ENCODE results near the gene GRB2.

Gene GRB2

GRCh38 chr17:75407655-75408352 is 2.3 kb upstream of the GRB2 start:
- Histone ChIP-seq H3K4me3 (ENCODE audit: low read depth in 1 of 2, low read length in 1 of 2) (no peak overlapping the region), H3K27me3 (no peaks in the 10 kb centered on the region), H3K27ac (no peak overlapping the region), H3K4me1 (ENCODE audit: control insufficient read depth in 1 of 2, insufficient read depth in 1 of 2, low read depth in 1 of 2, low read length in 1 of 2) (peaks cover 37 to 56% of the 10 kb centered on the region in 2 experiments), H3K9me3 (no peaks in the 10 kb centered on the region), H3K36me3 (no peaks in the 10 kb centered on the region)
- TF ChIP-seq CTCF (IDR thresholded peaks at IDR 0.05) = no peak

GRCh38 chr17:75406222-75406615 is 741 bp upstream of the GRB2 start:
- no peaks in the 10 kb centered on the region for H3K9me3 ChIP-seq
- no peak for TF ChIP-seq CTCF (IDR thresholded peaks at IDR 0.05)
- peak overlapping the region; percentile 93 to 100 for H3K4me3 ChIP-seq (ENCODE audit: low read depth in 1 of 2, low read length in 1 of 2)
- peaks cover 37 to 56% of the 10 kb centered on the region in 2 experiments for H3K4me1 ChIP-seq (ENCODE audit: control insufficient read depth in 1 of 2, insufficient read depth in 1 of 2, low read depth in 1 of 2, low read length in 1 of 2)
- H3K27me3 ChIP-seq = no peaks in the 10 kb centered on the region
- H3K36me3 ChIP-seq = no peaks in the 10 kb centered on the region
- H3K27ac ChIP-seq = peak overlapping the region; percentile 96

GRCh38 chr17:75404731-75405364 is 630 bp downstream of the GRB2 start:
- Histone ChIP-seq H3K4me3 (ENCODE audit: low read depth in 1 of 2, low read length in 1 of 2) (peak overlapping the region; percentile 93 to 100), H3K36me3 (no peaks in the 10 kb centered on the region), H3K4me1 (ENCODE audit: control insufficient read depth in 1 of 2, insufficient read depth in 1 of 2, low read depth in 1 of 2, low read length in 1 of 2) (peaks cover 43 to 55% of the 10 kb centered on the region in 2 experiments), H3K27ac (peak overlapping the region; percentile 96), H3K27me3 (no peaks in the 10 kb centered on the region), H3K9me3 (no peaks in the 10 kb centered on the region)
- TF ChIP-seq CTCF (IDR thresholded peaks at IDR 0.05) = no peak

- Histone ChIP-seq H3K9me3 (no peaks in the 10 kb centered on the region), H3K4me1 (ENCODE audit: control insufficient read depth in 1 of 2, insufficient read depth in 1 of 2, low read depth in 1 of 2, low read length in 1 of 2) (peaks cover 46 to 55% of the 10 kb centered on the region in 2 experiments), H3K27me3 (no peaks in the 10 kb centered on the region), H3K27ac (peak overlapping the region; percentile 96), H3K36me3 (no peaks in the 10 kb centered on the region), H3K4me3 (ENCODE audit: low read depth in 1 of 2, low read length in 1 of 2) (peak overlapping the region; percentile 93 to 100)
- peak; percentile 42 for TF ChIP-seq CTCF (IDR thresholded peaks at IDR 0.05)
Observed at GRCh38 chr17:75404223-75404730, 1.2 kb downstream of the GRB2 start.

GRCh38 chr17:75403131-75403530 is 2.3 kb downstream of the GRB2 start:
- Histone ChIP-seq H3K9me3 (no peaks in the 10 kb centered on the region), H3K4me3 (ENCODE audit: low read depth in 1 of 2, low read length in 1 of 2) (peak overlapping the region; percentile 93 to 100), H3K27me3 (no peaks in the 10 kb centered on the region), H3K27ac (peak overlapping the region; percentile 96), H3K36me3 (no peaks in the 10 kb centered on the region), H3K4me1 (ENCODE audit: control insufficient read depth in 1 of 2, insufficient read depth in 1 of 2, low read depth in 1 of 2, low read length in 1 of 2) (peaks cover 55 to 63% of the 10 kb centered on the region in 2 experiments)
- TF ChIP-seq CTCF (IDR thresholded peaks at IDR 0.05) = no peak

Measured in neutrophil (primary cell).